Measurements from ENCODE around the gene TGFB1I1. TPM values are rescaled to one million over a fixed set of nuclear protein-coding genes. Genes with fewer than 3 reads are reported as not detected.

The TGFB1I1 gene
- polyA plus RNA-seq, 1 donor from 2014 or later = 0.38 TPM

DNA sequence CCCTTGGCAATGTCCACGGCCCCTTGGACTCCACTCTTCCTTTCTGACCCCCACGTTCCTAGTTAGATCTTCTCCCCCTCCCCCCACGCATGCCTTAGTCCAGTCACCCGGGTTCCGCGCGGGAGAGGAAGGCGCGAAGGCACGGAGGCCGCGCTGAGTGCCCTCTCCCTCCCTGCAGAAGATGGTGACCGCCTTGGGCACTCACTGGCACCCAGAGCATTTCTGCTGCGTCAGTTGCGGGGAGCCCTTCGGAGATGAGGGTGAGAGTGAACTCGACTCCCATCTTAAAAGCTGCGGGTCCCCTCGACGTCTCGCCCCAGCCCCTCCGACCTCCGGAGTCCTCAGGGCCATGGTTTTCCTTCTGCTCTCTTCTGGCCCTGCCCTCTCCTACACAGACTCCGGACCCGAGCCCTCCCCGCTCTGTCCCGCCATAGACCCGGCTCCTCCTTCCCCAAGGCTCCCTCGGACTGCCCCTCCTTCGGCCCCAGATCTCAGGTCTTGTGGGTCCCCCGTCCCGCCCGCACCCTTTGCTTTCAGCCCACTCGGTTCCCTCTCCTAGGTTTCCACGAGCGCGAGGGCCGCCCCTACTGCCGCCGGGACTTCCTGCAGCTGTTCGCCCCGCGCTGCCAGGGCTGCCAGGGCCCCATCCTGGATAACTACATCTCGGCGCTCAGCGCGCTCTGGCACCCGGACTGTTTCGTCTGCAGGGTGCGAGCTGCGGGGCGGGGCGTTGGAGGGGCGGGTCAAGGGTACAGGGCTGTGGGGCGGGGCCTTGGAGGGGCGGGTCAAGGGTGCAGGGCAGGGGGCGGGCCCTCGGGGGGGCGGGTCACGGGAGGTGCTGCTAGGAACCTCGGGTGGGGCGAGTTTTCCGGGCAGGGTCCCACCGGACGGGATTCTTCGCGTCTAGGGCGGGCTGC lies 4.6 kb downstream of the TGFB1I1 start:
- no peak overlapping the region for H3K9ac ChIP-seq (ENCODE audit: low read length)
- no peaks in the 10 kb centered on the region for H3K9me3 ChIP-seq (ENCODE audit: low read length)
- no peaks in the 10 kb centered on the region for H3K9me2 ChIP-seq (ENCODE audit: insufficient read depth, low read length)
- no peaks in the 10 kb centered on the region for H4K20me1 ChIP-seq (ENCODE audit: insufficient read depth)
- H3K36me3 ChIP-seq (ENCODE audit: insufficient read depth, low read length) = no peaks in the 10 kb centered on the region
- H3K79me2 ChIP-seq (replicated peaks; ENCODE audit: insufficient read depth, low read length) = no peaks in the 10 kb centered on the region
- H3K27me3 ChIP-seq (ENCODE audit: insufficient read depth, low read depth, low read length) = peaks cover 87% of the 10 kb centered on the region
- TF ChIP-seq, protein P1, sequence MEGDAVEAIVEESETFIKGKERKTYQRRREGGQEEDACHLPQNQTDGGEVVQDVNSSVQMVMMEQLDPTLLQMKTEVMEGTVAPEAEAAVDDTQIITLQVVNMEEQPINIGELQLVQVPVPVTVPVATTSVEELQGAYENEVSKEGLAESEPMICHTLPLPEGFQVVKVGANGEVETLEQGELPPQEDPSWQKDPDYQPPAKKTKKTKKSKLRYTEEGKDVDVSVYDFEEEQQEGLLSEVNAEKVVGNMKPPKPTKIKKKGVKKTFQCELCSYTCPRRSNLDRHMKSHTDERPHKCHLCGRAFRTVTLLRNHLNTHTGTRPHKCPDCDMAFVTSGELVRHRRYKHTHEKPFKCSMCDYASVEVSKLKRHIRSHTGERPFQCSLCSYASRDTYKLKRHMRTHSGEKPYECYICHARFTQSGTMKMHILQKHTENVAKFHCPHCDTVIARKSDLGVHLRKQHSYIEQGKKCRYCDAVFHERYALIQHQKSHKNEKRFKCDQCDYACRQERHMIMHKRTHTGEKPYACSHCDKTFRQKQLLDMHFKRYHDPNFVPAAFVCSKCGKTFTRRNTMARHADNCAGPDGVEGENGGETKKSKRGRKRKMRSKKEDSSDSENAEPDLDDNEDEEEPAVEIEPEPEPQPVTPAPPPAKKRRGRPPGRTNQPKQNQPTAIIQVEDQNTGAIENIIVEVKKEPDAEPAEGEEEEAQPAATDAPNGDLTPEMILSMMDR (IDR thresholded peaks at IDR 0.05; ENCODE audit: poor library complexity, severe bottlenecking) = no peak
- no peak for TF ChIP-seq MXI1 (conservative IDR thresholded peaks at IDR 0.05; ENCODE audit: poor library complexity, severe bottlenecking)
- TF ChIP-seq EP300 (conservative IDR thresholded peaks at IDR 0.05; ENCODE audit: poor library complexity, severe bottlenecking) = no peak
- peak; percentile 50 for TF ChIP-seq EZH2 (IDR thresholded peaks at IDR 0.05; ENCODE audit: borderline replicate concordance, insufficient read depth, low read length, poor library complexity, severe bottlenecking)
- TF ChIP-seq, protein P2, sequence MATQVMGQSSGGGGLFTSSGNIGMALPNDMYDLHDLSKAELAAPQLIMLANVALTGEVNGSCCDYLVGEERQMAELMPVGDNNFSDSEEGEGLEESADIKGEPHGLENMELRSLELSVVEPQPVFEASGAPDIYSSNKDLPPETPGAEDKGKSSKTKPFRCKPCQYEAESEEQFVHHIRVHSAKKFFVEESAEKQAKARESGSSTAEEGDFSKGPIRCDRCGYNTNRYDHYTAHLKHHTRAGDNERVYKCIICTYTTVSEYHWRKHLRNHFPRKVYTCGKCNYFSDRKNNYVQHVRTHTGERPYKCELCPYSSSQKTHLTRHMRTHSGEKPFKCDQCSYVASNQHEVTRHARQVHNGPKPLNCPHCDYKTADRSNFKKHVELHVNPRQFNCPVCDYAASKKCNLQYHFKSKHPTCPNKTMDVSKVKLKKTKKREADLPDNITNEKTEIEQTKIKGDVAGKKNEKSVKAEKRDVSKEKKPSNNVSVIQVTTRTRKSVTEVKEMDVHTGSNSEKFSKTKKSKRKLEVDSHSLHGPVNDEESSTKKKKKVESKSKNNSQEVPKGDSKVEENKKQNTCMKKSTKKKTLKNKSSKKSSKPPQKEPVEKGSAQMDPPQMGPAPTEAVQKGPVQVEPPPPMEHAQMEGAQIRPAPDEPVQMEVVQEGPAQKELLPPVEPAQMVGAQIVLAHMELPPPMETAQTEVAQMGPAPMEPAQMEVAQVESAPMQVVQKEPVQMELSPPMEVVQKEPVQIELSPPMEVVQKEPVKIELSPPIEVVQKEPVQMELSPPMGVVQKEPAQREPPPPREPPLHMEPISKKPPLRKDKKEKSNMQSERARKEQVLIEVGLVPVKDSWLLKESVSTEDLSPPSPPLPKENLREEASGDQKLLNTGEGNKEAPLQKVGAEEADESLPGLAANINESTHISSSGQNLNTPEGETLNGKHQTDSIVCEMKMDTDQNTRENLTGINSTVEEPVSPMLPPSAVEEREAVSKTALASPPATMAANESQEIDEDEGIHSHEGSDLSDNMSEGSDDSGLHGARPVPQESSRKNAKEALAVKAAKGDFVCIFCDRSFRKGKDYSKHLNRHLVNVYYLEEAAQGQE (IDR thresholded peaks at IDR 0.05; ENCODE audit: borderline replicate concordance) = no peak
- H3F3A ChIP-seq (ENCODE audit: insufficient read depth, low read length, poor library complexity, severe bottlenecking) = no peaks in the 10 kb centered on the region
- H2AFZ ChIP-seq (ENCODE audit: low read depth, low read length) = no peak overlapping the region
- H3K4me3 ChIP-seq (ENCODE audit: low read length) = peak overlapping the region; percentile 65
- no peak overlapping the region for H3K27ac ChIP-seq (ENCODE audit: low read length)
- no peak overlapping the region for H3K4me2 ChIP-seq (ENCODE audit: low read length)

DNA sequence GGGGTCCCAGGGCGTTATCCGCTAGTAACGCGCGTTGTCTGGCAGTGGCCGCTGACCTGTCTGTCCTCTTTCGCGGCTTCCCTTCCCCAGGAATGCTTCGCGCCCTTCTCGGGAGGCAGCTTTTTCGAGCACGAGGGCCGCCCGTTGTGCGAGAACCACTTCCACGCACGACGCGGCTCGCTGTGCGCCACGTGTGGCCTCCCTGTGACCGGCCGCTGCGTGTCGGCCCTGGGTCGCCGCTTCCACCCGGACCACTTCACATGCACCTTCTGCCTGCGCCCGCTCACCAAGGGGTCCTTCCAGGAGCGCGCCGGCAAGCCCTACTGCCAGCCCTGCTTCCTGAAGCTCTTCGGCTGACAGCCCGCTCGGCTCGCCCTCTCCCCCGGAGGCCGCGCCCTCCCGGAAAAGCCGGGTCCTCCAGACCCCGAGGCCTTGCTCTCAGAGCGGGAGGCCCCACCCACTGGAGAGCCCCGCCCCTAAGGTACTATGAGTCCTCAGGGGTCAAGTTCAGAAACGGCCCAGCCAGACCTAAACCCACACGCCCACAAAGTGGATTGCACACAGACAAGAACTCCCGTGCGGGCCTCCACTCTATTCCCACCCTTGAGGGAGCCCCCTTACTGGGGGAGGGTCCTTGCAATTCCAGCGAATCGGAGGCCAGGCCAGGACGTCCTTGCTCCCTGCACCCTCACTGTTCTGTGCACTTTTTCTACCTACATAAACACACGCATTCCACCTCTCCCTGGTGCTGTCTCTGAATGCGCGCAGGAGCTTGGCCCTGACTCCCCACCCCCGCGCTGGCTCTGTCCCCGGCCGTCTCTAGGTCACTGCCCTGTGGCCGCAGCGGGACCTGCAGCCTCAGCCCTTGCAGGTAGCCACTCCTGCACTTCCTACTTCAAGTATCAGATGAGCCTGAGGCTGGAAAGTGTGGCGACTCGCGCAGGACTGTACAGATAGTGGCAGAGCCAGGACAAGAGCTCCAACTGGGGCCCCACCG lies 5.6 kb downstream of the TGFB1I1 start:
- Histone ChIP-seq H3K79me2 (replicated peaks; ENCODE audit: insufficient read depth, low read length) (no peaks in the 10 kb centered on the region), H3K36me3 (ENCODE audit: insufficient read depth, low read length) (no peaks in the 10 kb centered on the region), H3K27ac (ENCODE audit: low read length) (no peak overlapping the region), H3F3A (ENCODE audit: insufficient read depth, low read length, poor library complexity, severe bottlenecking) (no peaks in the 10 kb centered on the region), H3K9ac (ENCODE audit: low read length) (peak overlapping the region; percentile 20), H3K9me2 (ENCODE audit: insufficient read depth, low read length) (no peaks in the 10 kb centered on the region), H4K20me1 (ENCODE audit: insufficient read depth) (no peaks in the 10 kb centered on the region), H3K4me2 (ENCODE audit: low read length) (no peak overlapping the region), H3K27me3 (ENCODE audit: insufficient read depth, low read depth, low read length) (peaks cover 78% of the 10 kb centered on the region), H3K9me3 (ENCODE audit: low read length) (no peaks in the 10 kb centered on the region), H2AFZ (ENCODE audit: low read depth, low read length) (no peak overlapping the region), H3K4me3 (ENCODE audit: low read length) (peak overlapping the region; percentile 65)
- TF ChIP-seq, protein P2 (IDR thresholded peaks at IDR 0.05; ENCODE audit: borderline replicate concordance) = no peak
- TF ChIP-seq MXI1 (conservative IDR thresholded peaks at IDR 0.05; ENCODE audit: poor library complexity, severe bottlenecking) = peak; percentile 38
